Left ventricle myocardium inferior (tissue), 1 donor: ENCODE results near the gene WNK1. TPM values are rescaled to one million over a fixed set of nuclear protein-coding genes. Genes with fewer than 3 reads are reported as not detected.

Experiments used
- DNase-seq: peaks from one replicate; pipeline ENCODE4 v3.0.0-alpha.2; 2020
- H3K27ac ChIP-seq: fragments of 200-600 bp; replicated peaks from 2 replicates; pipeline ENCODE4 v1.8.0; 2021
- H3K27me3 ChIP-seq: fragments of 200-600 bp; 2 replicates; pipeline ENCODE4 v1.8.0; 2021; ENCODE audit warnings: low read depth
- H3K36me3 ChIP-seq: fragments of 200-600 bp; 2 replicates; pipeline ENCODE4 v1.8.0; 2021
- H3K4me1 ChIP-seq: fragments of 200-600 bp; 2 replicates; pipeline ENCODE4 v1.8.0; 2021
- H3K4me3 ChIP-seq: fragments of 200-600 bp; 2 replicates; pipeline ENCODE4 v1.8.0; 2021; ENCODE audit warnings: mild to moderate bottlenecking, moderate library complexity
- H3K9me3 ChIP-seq: fragments of 200-600 bp; replicated peaks from 2 replicates; pipeline ENCODE4 v1.8.0; 2021
- CTCF ChIP-seq: fragments of 200-600 bp; IDR thresholded peaks from 2 replicates; pipeline ENCODE4 v1.8.0; 2021; ENCODE audit warnings: antibody characterized with exemption, mild to moderate bottlenecking, borderline replicate concordance
- intact Hi-C: fragments of 100-400 bp; cut with micrococcal nuclease; formaldehyde crosslinking; loops from one replicate; pipeline ENCODE4 v1.11.0; 2022
- total RNA-seq: library from RNA; stranded (reverse); fragmentation: NEBNext Ultra II Directional; extraction: Animal tissue kit (Norgen Biotek cat#: 25700); gene quantifications from one replicate; pipeline ENCODE4 v1.2.1, GENCODE V29; 2021
- donor health status: DM: no; HTN: yes; CAD: no; lungs with severe emphysema.

Gene WNK1
- total RNA-seq, 1 donor from 2014 or later: 289 TPM

GRCh38 chr12:795305-795704 lies 42.9 kb downstream of the WNK1 start:
- Histone ChIP-seq H3K4me1 (peaks cover 84% of the 10 kb centered on the region), H3K36me3 (no peaks in the 10 kb centered on the region), H3K9me3 (no peaks in the 10 kb centered on the region), H3K4me3 (no peak overlapping the region), H3K27ac (no peak overlapping the region), H3K27me3 (no peaks in the 10 kb centered on the region)
- no peak for TF ChIP-seq CTCF
- intact Hi-C loops: no loop called here
- DNase-seq: no peak

GRCh38 chr12:800401-800800 lies 48.0 kb downstream of the WNK1 start:
- Histone ChIP-seq H3K36me3 (no peaks in the 10 kb centered on the region), H3K9me3 (no peaks in the 10 kb centered on the region), H3K4me1 (peaks cover 83% of the 10 kb centered on the region), H3K27me3 (no peaks in the 10 kb centered on the region), H3K4me3 (no peak overlapping the region), H3K27ac (no peak overlapping the region)
- no peak for DNase-seq
- intact Hi-C loops: no loop called here
- TF ChIP-seq CTCF: no peak

- intact Hi-C loops: no loop called here
Measured at GRCh38 chr12:802242-803120, 50.1 kb downstream of the WNK1 start.

GRCh38 chr12:805022-805632 lies 52.7 kb downstream of the WNK1 start:
- TF ChIP-seq CTCF: no peak
- Histone ChIP-seq H3K4me3 (no peak overlapping the region), H3K36me3 (no peaks in the 10 kb centered on the region), H3K9me3 (no peaks in the 10 kb centered on the region), H3K27ac (peak overlapping the region; percentile 74), H3K4me1 (peaks cover 94% of the 10 kb centered on the region), H3K27me3 (no peaks in the 10 kb centered on the region)
- DNase-seq: no peak
- intact Hi-C loops: no loop called here

More at GRCh38 chr12:802242-803120, 50.1 kb downstream of the WNK1 start:
- no peak overlapping the region for H3K4me3 ChIP-seq
- peaks cover 83% of the 10 kb centered on the region for H3K4me1 ChIP-seq
- DNase-seq: no peak
- no peaks in the 10 kb centered on the region for H3K27me3 ChIP-seq
- H3K36me3 ChIP-seq: no peaks in the 10 kb centered on the region
- TF ChIP-seq CTCF: no peak
- no peak overlapping the region for H3K27ac ChIP-seq
- H3K9me3 ChIP-seq: no peaks in the 10 kb centered on the region

GRCh38 chr12:806200-806791 lies 53.9 kb downstream of the WNK1 start:
- intact Hi-C loops: no loop called here
- no peak for TF ChIP-seq CTCF
- H3K4me3 ChIP-seq: peak overlapping the region; percentile 1
- H3K9me3 ChIP-seq: no peaks in the 10 kb centered on the region
- no peak for DNase-seq
- no peaks in the 10 kb centered on the region for H3K36me3 ChIP-seq
- H3K4me1 ChIP-seq: peaks cover 95% of the 10 kb centered on the region
- H3K27me3 ChIP-seq: no peaks in the 10 kb centered on the region
- H3K27ac ChIP-seq: peak overlapping the region; percentile 74
